Activated CD4-positive, alpha-beta T cell treated with anti-CD3 and anti-CD28 coated beads for 36 hours (primary cell): ENCODE measurements around the gene MORC2. TPM values are rescaled to one million over a fixed set of nuclear protein-coding genes. Genes with fewer than 3 reads are reported as not detected.

Experiments
- ATAC-seq: fragments of 200-7000 bp; cut with Tn5 transposase; one replicate; pipeline ENCODE4 v1.10.0; 2021; ENCODE audit warnings: mild to moderate bottlenecking, moderate library complexity
- CTCF ChIA-PET: fragments of 350-600 bp; sonication (Branson Sonifier 250); formaldehyde crosslinking; loops from one replicate; lab custom pipeline; 2021; ENCODE audit warnings: antibody characterized with exemption; lab: Charles Lee
- POLR2A ChIA-PET: fragments of 350-600 bp; sonication (Branson Sonifier 250); formaldehyde crosslinking; loops from one replicate; lab custom pipeline; 2021; ENCODE audit warnings: antibody characterized with exemption, inconsistent platforms; lab: Charles Lee
- DNase-seq: peaks from one replicate; pipeline ENCODE4 v3.0.0-alpha.2; 2020
- H3K27ac Mint-ChIP-seq: one replicate; pipeline ENCODE4 v1.8.0; 2021; ENCODE audit warnings: mixed read lengths
- H3K27me3 Mint-ChIP-seq: one replicate; pipeline ENCODE4 v1.8.0; 2021; ENCODE audit warnings: mixed read lengths
- H3K36me3 Mint-ChIP-seq: one replicate; pipeline ENCODE4 v1.8.0; 2021; ENCODE audit warnings: low read depth, mixed read lengths
- H3K4me1 Mint-ChIP-seq: one replicate; pipeline ENCODE4 v1.8.0; 2021; ENCODE audit warnings: mixed read lengths
- H3K4me3 Mint-ChIP-seq: one replicate; pipeline ENCODE4 v1.8.0; 2021; ENCODE audit warnings: mild to moderate bottlenecking, moderate library complexity, mixed read lengths
- H3K9me3 Mint-ChIP-seq: one replicate; pipeline ENCODE4 v1.8.0; 2021; ENCODE audit warnings: low read depth, mixed read lengths
- intact Hi-C, 2 experiments: fragments of 100-400 bp; cut with DNase I in 1 of 2; cut with micrococcal nuclease in 1 of 2; formaldehyde crosslinking; loops; one replicate each; pipeline versions ENCODE4 v1.14.2 to v1.15.1; 2022 to 2024; cut with DNase I, micrococcal nuclease
- total RNA-seq, 2 experiments: library from RNA; stranded (reverse); gene quantifications; one replicate each; pipeline ENCODE4 v1.2.3, GENCODE V29; 2021

Gene MORC2
- total RNA-seq, 2 experiments from 2014 or later, result 24.0 to 24.1 TPM

DNA sequence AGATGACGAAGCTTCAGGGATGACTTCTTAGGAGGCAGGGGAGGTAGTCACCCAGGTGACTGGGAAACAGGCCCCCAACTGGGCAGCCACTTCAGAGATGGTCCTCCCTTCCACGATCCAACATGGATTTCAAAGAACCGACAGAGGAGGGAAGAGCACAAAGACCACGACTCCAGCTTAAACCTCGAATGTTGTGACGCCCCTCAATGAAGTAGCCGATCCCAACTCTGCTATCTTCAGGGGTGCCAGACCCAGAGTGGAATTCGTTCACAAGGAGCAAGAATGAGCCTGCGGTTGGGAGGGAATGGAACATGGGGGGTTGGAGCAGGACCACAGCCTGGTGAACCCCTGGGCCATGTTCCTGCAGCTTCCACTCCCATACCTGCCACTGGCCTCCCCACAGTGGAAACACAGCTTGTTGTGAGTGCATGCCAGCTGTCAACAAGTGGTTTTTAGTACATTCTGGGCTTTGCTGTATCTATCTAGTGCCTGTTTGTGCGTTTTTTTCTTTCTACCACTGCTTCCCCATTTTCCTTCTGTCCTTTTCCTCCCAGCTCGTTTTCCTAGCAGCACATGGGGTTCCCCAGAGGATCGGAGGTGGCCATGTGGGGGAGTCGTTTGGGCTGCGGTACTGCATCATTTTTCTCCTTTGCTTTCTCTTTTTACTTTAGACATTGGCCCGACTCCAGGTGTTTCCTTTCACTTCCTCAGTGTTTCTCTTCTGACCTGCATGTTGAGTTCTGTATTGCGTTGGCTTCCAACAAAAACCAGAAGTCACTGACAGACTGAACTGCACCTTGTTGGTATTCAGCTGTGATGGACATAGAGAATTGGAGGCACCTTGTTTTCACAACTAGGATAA, 65.8 kb downstream of the MORC2 start:
- CTCF ChIA-PET, result interaction anchor here (0.7 to 1.4 kb wide), 2 partner anchors 11 to 17 kb away, joined by 4 read pairs; no protein-coding TSS in a partner anchor
- H3K9me3 Mint-ChIP-seq, result peaks cover 2% of the 10 kb centered on the region
- intact Hi-C loops, result no loop called here
- peaks cover 20% of the 10 kb centered on the region for H3K36me3 Mint-ChIP-seq
- no peaks in the 10 kb centered on the region for H3K27me3 Mint-ChIP-seq
- H3K4me1 Mint-ChIP-seq, result peaks cover 5% of the 10 kb centered on the region
- H3K4me3 Mint-ChIP-seq, result no peak overlapping the region
- POLR2A ChIA-PET, result interaction anchor here (0.6 kb wide), 1 partner anchor 661 kb away, joined by 4 read pairs; no protein-coding TSS in a partner anchor
- ATAC-seq (no peak), DNase-seq (no peak)
- H3K27ac Mint-ChIP-seq, result no peak overlapping the region

DNA sequence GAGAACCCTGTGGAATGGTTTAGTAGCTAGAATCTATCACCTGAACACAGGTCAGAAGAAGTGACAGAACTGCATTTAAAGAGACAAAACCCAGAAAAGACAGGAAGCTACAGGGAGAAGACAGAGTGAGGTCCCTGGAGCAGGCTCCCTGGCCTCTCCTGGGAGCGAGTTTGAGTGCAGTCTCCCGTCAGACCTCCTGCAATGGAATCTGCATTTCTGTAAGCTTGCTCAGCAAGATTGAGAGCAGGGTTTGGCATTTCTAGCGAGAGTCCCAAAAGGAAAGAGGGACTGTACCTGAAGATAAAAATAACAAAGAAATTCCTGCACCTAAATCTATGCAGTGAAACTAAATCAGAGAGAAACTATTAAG, 74.2 kb downstream of the MORC2 start:
- Mint-ChIP-seq H3K36me3 (no peaks in the 10 kb centered on the region), H3K27ac (no peak overlapping the region), H3K4me3 (no peak overlapping the region), H3K4me1 (peaks cover 23% of the 10 kb centered on the region), H3K27me3 (no peaks in the 10 kb centered on the region), H3K9me3 (no peaks in the 10 kb centered on the region)
- CTCF ChIA-PET, result interaction anchor here (0.6 to 1.5 kb wide), 5 partner anchors 11 to 852 kb away, joined by 3 to 4 read pairs (median 3); no protein-coding TSS in a partner anchor
- DNase-seq, result no peak
- intact Hi-C loops, result no loop called here
- POLR2A ChIA-PET, result no interaction called here
- no peak for ATAC-seq

DNA sequence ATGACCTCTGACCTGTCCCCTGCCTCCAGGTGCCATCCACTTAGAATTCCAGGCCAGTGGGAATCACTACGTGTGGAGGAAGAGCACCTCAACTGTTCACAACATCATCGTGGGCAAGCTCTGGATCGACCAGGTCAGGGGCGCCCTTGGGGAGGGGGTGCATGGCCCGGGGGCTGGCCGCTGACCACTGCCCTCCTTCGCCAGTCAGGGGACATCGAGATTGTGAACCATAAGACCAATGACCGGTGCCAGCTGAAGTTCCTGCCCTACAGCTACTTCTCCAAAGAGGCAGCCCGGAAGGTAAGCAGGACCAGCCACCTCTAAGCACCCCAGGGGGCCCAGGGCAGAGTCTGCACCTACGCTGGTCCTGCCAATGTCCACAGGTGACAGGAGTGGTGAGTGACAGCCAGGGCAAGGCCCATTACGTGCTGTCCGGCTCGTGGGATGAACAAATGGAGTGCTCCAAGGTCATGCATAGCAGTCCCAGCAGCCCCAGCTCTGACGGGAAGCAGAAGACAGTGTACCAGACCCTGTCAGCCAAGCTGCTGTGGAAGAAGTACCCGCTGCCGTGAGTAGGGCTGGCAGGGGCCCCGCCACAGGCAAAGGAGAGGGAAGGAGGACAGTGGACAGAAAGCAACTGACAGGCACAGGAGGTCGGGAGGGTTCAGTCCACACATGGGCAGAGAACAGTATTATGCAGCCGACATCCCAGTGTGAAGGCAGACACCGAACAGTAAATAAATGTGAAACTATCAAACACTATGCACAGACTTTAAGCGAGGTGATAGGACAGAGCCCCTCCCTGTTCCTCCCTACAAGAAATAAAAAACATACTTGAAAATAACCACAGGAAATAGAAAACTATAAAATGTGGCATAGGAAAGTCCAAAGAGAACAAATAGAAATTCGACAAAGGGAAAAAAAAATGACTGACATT, 74.9 kb downstream of the MORC2 start:
- intact Hi-C loops, result no loop called here
- Mint-ChIP-seq H3K36me3 (no peaks in the 10 kb centered on the region), H3K4me3 (no peak overlapping the region), H3K9me3 (no peaks in the 10 kb centered on the region), H3K27me3 (no peaks in the 10 kb centered on the region), H3K27ac (no peak overlapping the region), H3K4me1 (peaks cover 23% of the 10 kb centered on the region)
- CTCF ChIA-PET, result interaction anchor here (0.9 to 1.5 kb wide), 2 partner anchors 28 to 462 kb away, joined by 3 read pairs; no protein-coding TSS in a partner anchor
- POLR2A ChIA-PET, result interaction anchor here (0.6 kb wide), 1 partner anchor 12 kb away, joined by 3 read pairs; no protein-coding TSS in a partner anchor
- DNase-seq, result no peak
- ATAC-seq, result no peak

DNA sequence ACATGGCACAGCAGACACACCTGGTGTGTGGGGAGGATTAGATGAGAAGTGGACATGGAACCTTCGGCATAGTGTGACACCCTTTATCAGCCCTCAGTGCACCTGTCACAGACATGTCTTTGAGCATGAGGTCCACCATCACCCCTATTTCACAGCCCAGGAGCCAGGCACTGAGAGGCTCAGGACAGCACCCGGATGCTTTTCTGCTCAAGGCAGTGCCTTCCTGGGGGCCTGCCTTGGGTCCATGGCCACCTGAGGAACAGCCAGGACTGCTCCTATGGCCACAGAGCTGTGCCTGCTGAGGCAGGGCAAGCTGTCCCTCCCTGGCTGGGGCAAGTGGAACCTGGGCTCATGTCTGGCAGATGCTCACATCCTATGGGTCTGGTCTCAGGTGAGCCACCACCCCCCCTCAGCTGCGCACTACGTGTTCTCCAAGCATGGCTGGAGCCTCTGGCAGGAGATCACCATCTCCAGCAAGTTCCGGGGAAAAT, 75.8 kb downstream of the MORC2 start:
- Mint-ChIP-seq H3K4me1 (peaks cover 23% of the 10 kb centered on the region), H3K4me3 (no peak overlapping the region), H3K9me3 (no peaks in the 10 kb centered on the region), H3K27me3 (no peaks in the 10 kb centered on the region), H3K27ac (no peak overlapping the region), H3K36me3 (no peaks in the 10 kb centered on the region)
- POLR2A ChIA-PET, result interaction anchor here (0.6 kb wide), 1 partner anchor 11 kb away, joined by 3 read pairs; no protein-coding TSS in a partner anchor
- CTCF ChIA-PET, result interaction anchor here (1.2 kb wide), 1 partner anchor 10 kb away, joined by 4 read pairs; no protein-coding TSS in a partner anchor
- no peak for ATAC-seq
- no peak for DNase-seq
- intact Hi-C loops, result no loop called here

GRCh38 chr22:30892286-30892685, 76.3 kb downstream of the MORC2 start:
- CTCF ChIA-PET, result interaction anchor here (1.2 kb wide), 1 partner anchor 10 kb away, joined by 4 read pairs; no protein-coding TSS in a partner anchor

GRCh38 chr22:30891781-30892180, 76.8 kb downstream of the MORC2 start:
- Mint-ChIP-seq H3K27ac (no peak overlapping the region), H3K4me3 (no peak overlapping the region), H3K27me3 (no peaks in the 10 kb centered on the region), H3K9me3 (no peaks in the 10 kb centered on the region), H3K4me1 (peaks cover 23% of the 10 kb centered on the region), H3K36me3 (no peaks in the 10 kb centered on the region)
- CTCF ChIA-PET, result interaction anchor here (1.0 to 2.8 kb wide), 5 partner anchors 11 to 128 kb away, joined by 3 to 12 read pairs (median 4); no protein-coding TSS in a partner anchor
- POLR2A ChIA-PET, result no interaction called here
- ATAC-seq, result no peak
- intact Hi-C loops, result no loop called here
- DNase-seq, result no peak

More at GRCh38 chr22:30892286-30892685, 76.3 kb downstream of the MORC2 start:
- POLR2A ChIA-PET, result no interaction called here
- H3K4me1 Mint-ChIP-seq, result peaks cover 23% of the 10 kb centered on the region
- intact Hi-C loops, result no loop called here
- no peaks in the 10 kb centered on the region for H3K9me3 Mint-ChIP-seq
- H3K27me3 Mint-ChIP-seq, result no peaks in the 10 kb centered on the region
- no peak overlapping the region for H3K4me3 Mint-ChIP-seq
- no peak for ATAC-seq
- no peak overlapping the region for H3K27ac Mint-ChIP-seq
- DNase-seq, result no peak
- H3K36me3 Mint-ChIP-seq, result no peaks in the 10 kb centered on the region

GRCh38 chr22:30891443-30891755, 77.2 kb downstream of the MORC2 start:
- no peak overlapping the region for H3K27ac Mint-ChIP-seq
- POLR2A ChIA-PET, result no interaction called here
- ATAC-seq (no peak), DNase-seq (no peak)
- no peak overlapping the region for H3K4me3 Mint-ChIP-seq
- CTCF ChIA-PET, result interaction anchor here (0.7 to 2.8 kb wide), 6 partner anchors 17 to 407 kb away, joined by 3 to 12 read pairs (median 4); no protein-coding TSS in a partner anchor
- H3K9me3 Mint-ChIP-seq, result no peaks in the 10 kb centered on the region
- intact Hi-C loops, result no loop called here
- H3K36me3 Mint-ChIP-seq, result no peaks in the 10 kb centered on the region
- peaks cover 23% of the 10 kb centered on the region for H3K4me1 Mint-ChIP-seq
- H3K27me3 Mint-ChIP-seq, result no peaks in the 10 kb centered on the region

DNA sequence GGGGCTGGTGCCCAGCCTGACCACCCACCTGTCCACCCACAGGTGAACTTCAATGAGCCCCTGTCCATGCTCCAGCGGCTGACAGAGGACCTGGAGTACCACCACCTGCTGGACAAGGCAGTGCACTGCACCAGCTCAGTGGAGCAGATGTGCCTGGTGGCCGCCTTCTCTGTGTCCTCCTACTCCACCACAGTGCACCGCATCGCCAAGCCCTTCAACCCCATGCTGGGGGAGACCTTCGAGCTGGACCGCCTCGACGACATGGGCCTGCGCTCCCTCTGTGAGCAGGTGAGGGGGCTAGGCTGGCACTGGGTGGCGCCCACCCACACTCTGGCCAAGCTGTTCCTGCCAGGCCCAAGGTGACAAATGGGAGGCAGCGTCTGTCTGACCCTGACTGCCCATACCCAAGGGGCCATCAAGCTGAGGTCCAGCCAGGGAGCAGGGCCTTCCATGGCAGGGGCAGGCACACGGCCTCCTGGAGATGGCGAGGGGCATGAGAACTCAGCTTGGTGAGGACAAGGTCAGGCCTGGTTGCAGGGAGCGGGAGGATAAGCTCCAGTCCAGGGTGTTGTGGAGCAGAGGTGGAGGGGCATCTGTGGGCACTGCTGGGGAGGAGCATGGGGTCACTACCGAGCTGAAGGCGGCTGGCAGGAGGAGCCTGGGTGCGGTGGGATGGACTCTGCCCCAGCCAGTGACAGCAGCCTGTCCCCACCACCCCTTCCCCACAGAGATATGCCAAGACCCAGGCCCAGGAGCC, 77.7 kb downstream of the MORC2 start:
- POLR2A ChIA-PET, result interaction anchor here (0.6 kb wide), 2 partner anchors 9 to 19 kb away, joined by 3 to 4 read pairs; no protein-coding TSS in a partner anchor
- ATAC-seq (peak; percentile 73), DNase-seq (peak; percentile 63)
- no peaks in the 10 kb centered on the region for H3K27me3 Mint-ChIP-seq
- no peak overlapping the region for H3K27ac Mint-ChIP-seq
- H3K9me3 Mint-ChIP-seq, result no peaks in the 10 kb centered on the region
- intact Hi-C loops, result loop anchor here (1.0 kb wide), 1 partner anchor 128 kb away; no protein-coding TSS in a partner anchor
- H3K36me3 Mint-ChIP-seq, result no peaks in the 10 kb centered on the region
- CTCF ChIA-PET, result interaction anchor here (0.6 to 2.8 kb wide), 14 partner anchors 18 to 1356 kb away, joined by 3 to 12 read pairs (median 3); no protein-coding TSS in a partner anchor
- peaks cover 23% of the 10 kb centered on the region for H3K4me1 Mint-ChIP-seq
- no peak overlapping the region for H3K4me3 Mint-ChIP-seq

DNA sequence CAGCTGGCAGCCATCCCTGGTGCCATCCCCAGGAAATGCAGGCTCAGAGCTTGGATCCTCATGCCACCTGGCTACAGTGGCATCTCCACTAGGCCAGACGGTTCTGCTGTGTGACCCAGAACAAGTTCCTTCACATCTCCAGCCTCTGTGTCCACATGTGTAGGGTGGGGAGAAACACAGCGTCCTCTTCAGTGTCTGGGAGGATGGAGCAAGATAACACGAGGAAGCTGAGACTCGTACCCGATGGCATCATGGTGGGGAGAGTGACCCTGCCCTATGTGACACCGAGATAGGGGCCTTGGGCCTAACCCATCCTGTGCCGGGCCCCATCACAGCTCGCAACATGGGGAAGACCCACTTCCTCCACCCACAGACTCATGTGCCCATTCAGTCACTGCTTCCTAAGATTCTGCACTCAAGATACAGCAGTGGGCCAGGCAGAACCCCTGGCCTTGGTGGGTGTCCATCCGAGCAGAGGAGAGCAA, 78.5 kb downstream of the MORC2 start:
- H3K4me3 Mint-ChIP-seq, result no peak overlapping the region
- ATAC-seq (no peak), DNase-seq (no peak)
- no peaks in the 10 kb centered on the region for H3K9me3 Mint-ChIP-seq
- ChIA-PET CTCF (interaction anchor here (0.6 to 2.8 kb wide), 9 partner anchors 19 to 1356 kb away, joined by 3 to 12 read pairs (median 3); no protein-coding TSS in a partner anchor), POLR2A (interaction anchor here (0.6 kb wide), 2 partner anchors 10 to 20 kb away, joined by 3 to 4 read pairs; no protein-coding TSS in a partner anchor)
- no peaks in the 10 kb centered on the region for H3K36me3 Mint-ChIP-seq
- no peaks in the 10 kb centered on the region for H3K27me3 Mint-ChIP-seq
- H3K4me1 Mint-ChIP-seq, result peaks cover 23% of the 10 kb centered on the region
- intact Hi-C loops, result loop anchor here (1.0 kb wide), 1 partner anchor 127 kb away; no protein-coding TSS in a partner anchor
- no peak overlapping the region for H3K27ac Mint-ChIP-seq
